ENCODE measurements around the gene KAZALD1. TPM values are rescaled to one million over a fixed set of nuclear protein-coding genes. Genes with fewer than 3 reads are reported as not detected.

KAZALD1 gene
- total RNA-seq, 3 donors from 2014 or later: 2.8 to 4.9 (median 4.5) TPM

DNA sequence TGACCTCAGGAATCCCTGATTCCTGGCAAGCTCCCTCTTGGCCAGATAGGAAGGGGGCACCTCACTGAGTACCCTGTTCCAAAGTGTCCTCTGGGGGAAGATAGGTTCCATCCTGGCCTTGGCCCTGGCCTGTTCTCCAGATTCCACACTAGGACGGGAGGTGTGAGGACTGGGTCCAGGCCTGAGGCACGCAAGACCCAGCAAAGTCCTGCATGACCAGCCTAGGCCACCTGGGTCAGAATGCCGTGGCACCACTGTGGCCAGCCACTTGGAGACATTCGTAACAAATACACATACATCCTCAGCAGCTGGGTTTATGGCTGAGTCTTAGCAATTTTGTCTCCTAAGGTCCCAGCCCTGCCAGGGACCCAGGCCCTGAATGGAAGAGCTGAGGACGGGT lies 46.0 kb downstream of the KAZALD1 start:
- DNase-seq (ENCODE audit: low spot score in 2 of 2): no peak
- H3K4me3 ChIP-seq: no peak overlapping the region
- H3K27ac ChIP-seq: no peak overlapping the region
- no peaks in the 10 kb centered on the region for H3K9me3 ChIP-seq
- intact Hi-C loops (cut with DNase I; ENCODE audit: low total_unique reads): no loop called here
- H3K27me3 ChIP-seq: peaks cover 0 to 18% of the 10 kb centered on the region in 2 donors
- no peaks in the 10 kb centered on the region for H3K4me1 ChIP-seq
- TF ChIP-seq POLR2A (IDR thresholded peaks at IDR 0.05): no peak
- no peak for TF ChIP-seq POLR2AphosphoS5 (IDR thresholded peaks at IDR 0.05)
- TF ChIP-seq, protein P1, sequence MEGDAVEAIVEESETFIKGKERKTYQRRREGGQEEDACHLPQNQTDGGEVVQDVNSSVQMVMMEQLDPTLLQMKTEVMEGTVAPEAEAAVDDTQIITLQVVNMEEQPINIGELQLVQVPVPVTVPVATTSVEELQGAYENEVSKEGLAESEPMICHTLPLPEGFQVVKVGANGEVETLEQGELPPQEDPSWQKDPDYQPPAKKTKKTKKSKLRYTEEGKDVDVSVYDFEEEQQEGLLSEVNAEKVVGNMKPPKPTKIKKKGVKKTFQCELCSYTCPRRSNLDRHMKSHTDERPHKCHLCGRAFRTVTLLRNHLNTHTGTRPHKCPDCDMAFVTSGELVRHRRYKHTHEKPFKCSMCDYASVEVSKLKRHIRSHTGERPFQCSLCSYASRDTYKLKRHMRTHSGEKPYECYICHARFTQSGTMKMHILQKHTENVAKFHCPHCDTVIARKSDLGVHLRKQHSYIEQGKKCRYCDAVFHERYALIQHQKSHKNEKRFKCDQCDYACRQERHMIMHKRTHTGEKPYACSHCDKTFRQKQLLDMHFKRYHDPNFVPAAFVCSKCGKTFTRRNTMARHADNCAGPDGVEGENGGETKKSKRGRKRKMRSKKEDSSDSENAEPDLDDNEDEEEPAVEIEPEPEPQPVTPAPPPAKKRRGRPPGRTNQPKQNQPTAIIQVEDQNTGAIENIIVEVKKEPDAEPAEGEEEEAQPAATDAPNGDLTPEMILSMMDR (IDR thresholded peaks at IDR 0.05): no peak
- no peaks in the 10 kb centered on the region for H3K36me3 ChIP-seq

DNA sequence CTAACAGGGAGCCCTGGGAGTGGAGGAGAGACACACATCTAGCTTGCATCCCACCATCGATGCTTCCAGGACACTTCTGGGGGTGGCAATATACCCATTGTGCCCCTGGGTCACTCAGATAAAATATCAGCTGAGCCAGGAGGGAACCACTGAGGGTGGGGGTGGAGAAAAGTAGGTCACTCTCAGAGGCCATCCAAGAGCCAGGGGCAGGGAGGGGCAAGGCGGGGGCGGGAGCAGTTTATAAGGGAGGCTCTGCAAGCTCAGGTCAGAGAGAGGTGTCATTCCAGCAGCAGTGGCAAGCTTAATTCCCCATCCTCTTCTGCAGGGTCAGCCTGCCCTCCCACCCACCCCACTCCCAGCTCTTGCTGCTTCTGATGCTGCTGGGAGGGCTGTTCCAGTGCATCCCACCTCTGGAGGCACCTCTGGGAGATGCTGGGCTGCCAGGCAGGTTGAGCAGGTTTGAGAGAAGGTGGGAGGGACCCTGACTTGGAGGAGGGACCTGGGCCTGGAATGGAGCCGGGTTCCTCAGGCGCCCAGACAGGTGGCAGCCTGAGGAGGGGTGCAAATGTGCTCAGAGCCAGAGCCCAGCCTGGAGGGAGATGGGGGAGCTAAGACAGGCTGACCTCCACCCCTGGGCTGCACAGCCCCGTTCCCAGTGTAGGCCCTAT lies 49.2 kb downstream of the KAZALD1 start:
- intact Hi-C loops (cut with DNase I; ENCODE audit: low total_unique reads): no loop called here
- no peak for DNase-seq (ENCODE audit: low spot score in 2 of 2)
- TF ChIP-seq POLR2AphosphoS5 (IDR thresholded peaks at IDR 0.05) (no peak), POLR2A (IDR thresholded peaks at IDR 0.05) (no peak)
- TF ChIP-seq, protein P1 (IDR thresholded peaks at IDR 0.05): no peak
- no peak overlapping the region for H3K4me3 ChIP-seq
- no peaks in the 10 kb centered on the region for H3K9me3 ChIP-seq
- no peak overlapping the region for H3K27ac ChIP-seq
- H3K36me3 ChIP-seq: no peaks in the 10 kb centered on the region
- peaks cover 0 to 40% of the 10 kb centered on the region in 2 donors for H3K27me3 ChIP-seq
- H3K4me1 ChIP-seq: no peaks in the 10 kb centered on the region

- no peak overlapping the region for H3K27ac ChIP-seq
- no peak for DNase-seq (ENCODE audit: low spot score in 2 of 2)
- no peaks in the 10 kb centered on the region for H3K36me3 ChIP-seq
- peaks cover 0 to 46% of the 10 kb centered on the region in 2 donors for H3K27me3 ChIP-seq
- no peak overlapping the region for H3K4me3 ChIP-seq
- intact Hi-C loops (cut with DNase I; ENCODE audit: low total_unique reads): no loop called here
- H3K4me1 ChIP-seq: no peaks in the 10 kb centered on the region
- no peaks in the 10 kb centered on the region for H3K9me3 ChIP-seq
- TF ChIP-seq POLR2A (IDR thresholded peaks at IDR 0.05) (no peak), POLR2AphosphoS5 (IDR thresholded peaks at IDR 0.05) (no peak)
- TF ChIP-seq, protein P1 (IDR thresholded peaks at IDR 0.05): no peak
Observed at GRCh38 chr10:101111547-101111946, 49.8 kb downstream of the KAZALD1 start.

GRCh38 chr10:101112799-101113594 lies 51.2 kb downstream of the KAZALD1 start:
- intact Hi-C loops (cut with DNase I; ENCODE audit: low total_unique reads): no loop called here
- Histone ChIP-seq H3K4me1 (no peaks in the 10 kb centered on the region), H3K9me3 (no peaks in the 10 kb centered on the region), H3K4me3 (no peak overlapping the region), H3K27ac (no peak overlapping the region), H3K36me3 (no peaks in the 10 kb centered on the region), H3K27me3 (peaks cover 0 to 43% of the 10 kb centered on the region in 2 donors)
- no peak for DNase-seq (ENCODE audit: low spot score in 2 of 2)
- TF ChIP-seq, protein P1 (IDR thresholded peaks at IDR 0.05): no peak
- TF ChIP-seq POLR2AphosphoS5 (IDR thresholded peaks at IDR 0.05) (no peak), POLR2A (IDR thresholded peaks at IDR 0.05) (no peak)

DNA sequence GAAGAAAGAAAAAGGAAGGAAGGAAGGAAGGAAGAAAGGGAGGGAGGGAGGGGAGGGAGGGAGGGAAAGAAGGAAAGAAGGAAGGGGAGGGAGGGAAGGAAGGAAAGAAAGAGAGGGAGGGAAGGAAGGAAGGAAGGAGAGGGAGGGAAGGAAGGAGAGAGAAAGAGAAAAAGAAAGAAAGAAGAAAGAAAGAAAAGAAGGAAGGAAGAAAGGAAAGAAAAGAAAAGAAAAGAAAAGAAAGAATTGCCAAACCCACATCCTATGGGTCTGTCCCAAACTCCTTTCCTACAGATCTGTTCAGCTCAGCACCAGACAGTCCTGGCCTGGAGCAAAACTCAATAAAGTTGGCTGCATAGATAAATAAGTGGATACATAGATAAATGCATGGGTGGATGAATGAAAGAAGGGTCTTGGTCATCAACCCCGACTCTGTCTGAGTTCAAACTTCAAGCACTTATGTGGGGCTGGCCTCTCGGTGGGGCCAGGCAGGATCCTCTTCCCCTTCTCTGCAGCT lies 52.2 kb downstream of the KAZALD1 start:
- no peak overlapping the region for H3K4me3 ChIP-seq
- no peak overlapping the region for H3K27ac ChIP-seq
- TF ChIP-seq POLR2AphosphoS5 (IDR thresholded peaks at IDR 0.05): no peak
- TF ChIP-seq, protein P1 (IDR thresholded peaks at IDR 0.05): no peak
- no peak for TF ChIP-seq POLR2A (IDR thresholded peaks at IDR 0.05)
- no peaks in the 10 kb centered on the region for H3K36me3 ChIP-seq
- no peaks in the 10 kb centered on the region for H3K9me3 ChIP-seq
- peaks cover 0 to 42% of the 10 kb centered on the region in 2 donors for H3K27me3 ChIP-seq
- no peaks in the 10 kb centered on the region for H3K4me1 ChIP-seq
- DNase-seq (ENCODE audit: low spot score in 2 of 2): no peak
- intact Hi-C loops (cut with DNase I; ENCODE audit: low total_unique reads): no loop called here
